GM18868 (cell line): ENCODE data around the gene JAZF1.
A peak's percentile ranks its signal among the peaks of the same experiment; 100 is the strongest.
"Not testable (repeated sequence)": the region's sequence is repeated elsewhere in the genome, so short reads cannot be mapped to it uniquely, and the experiment has no call there.

Experiments
- ATAC-seq: cut with Tn5 transposase; IDR thresholded peaks from one replicate; pipeline ENCODE4 v1.9.1; 2021; ENCODE audit warnings: mild to moderate bottlenecking, moderate library complexity; ENCODE audit not compliant: unreplicated experiment

The JAZF1 gene

DNA sequence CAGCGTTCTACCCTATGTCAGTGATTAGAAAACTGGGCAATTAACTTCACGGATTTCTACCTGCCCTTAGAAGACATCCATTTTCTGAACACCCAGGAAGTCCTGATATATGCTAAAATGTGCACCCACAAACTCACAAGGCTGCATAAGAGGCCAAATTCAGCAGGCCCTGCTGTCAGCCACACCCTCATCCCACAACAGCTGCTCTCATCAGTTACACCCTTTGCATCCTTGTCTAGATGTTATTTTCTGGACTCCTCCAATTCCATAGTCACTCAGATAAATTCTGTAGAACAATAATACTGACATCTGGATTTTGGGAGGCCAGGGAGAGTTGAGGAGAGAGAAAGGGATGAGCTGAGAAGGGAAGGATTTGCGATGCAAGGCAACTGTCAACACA lies 231.7 kb downstream of the JAZF1 start:
- ATAC-seq: no peak

DNA sequence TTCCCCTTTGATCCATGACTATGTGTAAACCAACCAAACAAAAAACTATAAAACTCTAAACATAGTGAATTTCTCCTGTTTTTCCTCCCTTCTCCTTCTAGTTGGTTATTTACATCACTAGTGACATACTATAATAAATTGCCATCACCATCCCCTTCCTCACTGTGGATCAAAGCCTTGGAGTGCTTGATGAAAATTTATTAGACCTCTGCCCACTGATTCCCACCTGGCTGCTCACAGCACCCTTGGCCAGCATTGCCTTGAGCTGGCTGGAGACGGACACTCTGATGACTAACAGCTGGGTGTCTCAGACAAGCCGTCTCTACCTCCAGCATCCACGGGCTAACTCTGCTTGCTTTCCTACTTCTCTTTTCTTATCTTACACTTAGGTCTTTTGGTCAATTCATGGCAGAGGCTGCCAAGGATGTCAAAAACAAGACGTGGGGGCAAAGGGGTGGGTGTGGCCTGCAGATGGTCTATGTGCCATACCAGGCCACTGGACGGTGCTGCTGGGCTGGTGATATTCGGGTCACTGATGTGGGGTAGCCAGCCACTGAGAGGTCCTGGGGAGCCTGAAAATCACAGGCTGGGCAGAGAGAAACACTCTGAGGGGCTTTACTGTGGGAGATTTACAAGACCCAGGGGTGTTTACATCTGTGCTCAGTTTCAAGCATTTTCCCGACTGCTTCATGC lies 232.9 kb downstream of the JAZF1 start:
- ATAC-seq: no peak

DNA sequence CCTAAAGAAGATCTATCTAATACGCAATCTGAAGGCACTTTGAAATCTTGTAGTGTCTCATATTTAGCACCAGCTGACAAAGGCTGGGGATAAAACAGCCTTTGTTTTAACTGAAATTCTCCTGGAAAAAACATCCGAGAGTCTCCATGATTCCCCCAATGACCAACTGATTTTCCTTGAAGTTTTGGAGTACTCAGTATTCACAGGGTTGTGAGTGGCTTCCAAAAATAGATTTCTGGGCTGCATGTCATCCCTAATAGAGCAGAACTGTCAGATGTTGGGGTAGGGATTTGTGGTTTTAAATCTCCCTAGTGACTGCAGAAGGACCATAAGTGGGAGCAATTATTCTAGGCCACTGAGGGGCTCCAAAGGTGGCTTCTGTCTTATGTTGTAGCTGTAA lies 234.2 kb downstream of the JAZF1 start:
- ATAC-seq: no peak

DNA sequence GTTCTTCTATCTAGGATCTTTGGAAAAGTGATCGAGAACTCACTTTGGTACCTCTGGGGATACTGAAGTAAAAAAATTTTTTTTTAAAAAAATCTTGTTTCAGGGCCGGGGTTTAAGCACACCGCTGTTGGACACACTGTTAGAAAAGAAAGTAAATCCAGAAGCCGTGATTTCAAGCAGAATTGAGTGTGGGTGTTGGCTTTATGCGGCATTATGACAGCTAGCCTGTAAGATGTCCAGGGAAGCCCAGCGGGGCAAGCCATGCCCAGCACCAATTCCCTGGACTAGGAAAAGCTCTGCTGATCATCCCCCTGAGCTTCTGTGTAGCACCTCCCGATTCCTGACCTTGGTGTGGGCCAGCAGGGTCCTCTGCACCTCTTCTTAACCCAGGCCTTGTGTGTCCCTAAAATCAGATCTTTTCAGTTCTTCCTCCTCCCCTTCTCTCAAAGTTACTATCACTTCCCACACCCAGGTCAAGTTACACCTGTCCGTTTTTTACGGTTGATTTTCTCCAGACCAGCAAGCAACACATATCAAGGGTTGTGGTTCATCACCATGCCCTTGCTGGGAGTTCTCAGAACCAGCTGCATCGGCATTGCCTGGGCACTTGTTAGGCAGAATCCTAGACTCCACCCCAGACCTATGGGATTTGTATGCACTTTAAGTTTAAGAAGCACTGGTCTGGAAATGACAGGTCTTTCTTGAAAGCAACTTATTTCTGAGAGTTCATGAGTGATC lies 235.4 kb downstream of the JAZF1 start:
- ATAC-seq: no peak

DNA sequence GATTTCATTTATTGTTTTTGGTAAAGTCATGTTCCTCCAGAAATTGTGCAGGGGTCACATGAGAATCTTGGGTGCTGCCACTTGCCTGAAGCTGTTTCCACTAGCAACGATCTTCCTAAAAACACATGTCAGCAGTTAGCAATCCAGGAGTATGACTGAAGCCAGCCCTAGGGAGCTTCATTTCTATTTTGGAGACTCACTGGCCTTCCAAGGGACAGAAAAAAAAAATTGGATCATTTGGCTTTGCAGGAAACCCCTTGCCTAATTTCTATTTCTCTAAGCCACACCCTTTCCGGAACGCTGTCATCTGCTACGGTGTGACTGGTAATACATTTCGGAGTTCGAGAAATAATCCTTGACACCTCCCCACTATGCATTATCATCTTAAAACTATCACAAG lies 236.0 kb downstream of the JAZF1 start:
- ATAC-seq: no peak

DNA sequence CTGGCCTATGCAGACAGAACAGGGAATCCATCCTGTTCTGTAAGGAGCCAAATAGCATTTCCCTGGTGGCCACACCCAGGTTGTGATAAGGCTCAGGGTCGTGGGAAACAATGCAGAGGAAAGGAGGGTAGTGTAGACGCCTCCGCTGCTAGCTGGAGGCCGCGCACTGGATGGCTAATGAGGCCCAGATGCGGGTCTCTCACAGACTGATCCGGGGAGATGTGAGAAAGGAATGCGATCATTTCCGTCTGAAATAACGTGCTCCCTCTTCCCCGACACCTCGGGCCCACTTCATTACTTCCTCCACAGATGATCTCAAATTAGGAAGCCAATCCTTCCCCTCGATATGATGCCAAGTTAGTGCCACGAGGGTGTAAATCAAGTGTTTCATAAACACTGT lies 237.4 kb downstream of the JAZF1 start:
- no peak for ATAC-seq

DNA sequence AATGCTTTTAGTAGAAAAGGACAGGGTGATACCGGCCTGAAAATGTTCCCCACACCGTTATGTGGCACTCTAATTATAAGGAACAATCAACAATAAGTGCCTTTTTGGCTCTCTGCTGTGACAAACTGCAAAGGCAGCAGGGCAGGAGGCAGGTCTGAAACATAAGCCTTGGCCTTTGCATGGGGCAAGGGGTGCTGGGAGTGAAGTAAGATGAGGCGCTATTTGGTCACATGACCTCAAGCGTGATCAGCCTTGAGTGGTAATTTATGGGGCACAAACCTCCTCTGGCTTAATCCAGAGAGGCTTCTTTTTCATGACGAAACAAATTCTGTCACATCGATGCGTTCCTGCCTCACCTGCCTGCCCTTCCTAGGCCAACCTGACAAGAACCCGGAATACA lies 237.9 kb downstream of the JAZF1 start:
- no peak for ATAC-seq

DNA sequence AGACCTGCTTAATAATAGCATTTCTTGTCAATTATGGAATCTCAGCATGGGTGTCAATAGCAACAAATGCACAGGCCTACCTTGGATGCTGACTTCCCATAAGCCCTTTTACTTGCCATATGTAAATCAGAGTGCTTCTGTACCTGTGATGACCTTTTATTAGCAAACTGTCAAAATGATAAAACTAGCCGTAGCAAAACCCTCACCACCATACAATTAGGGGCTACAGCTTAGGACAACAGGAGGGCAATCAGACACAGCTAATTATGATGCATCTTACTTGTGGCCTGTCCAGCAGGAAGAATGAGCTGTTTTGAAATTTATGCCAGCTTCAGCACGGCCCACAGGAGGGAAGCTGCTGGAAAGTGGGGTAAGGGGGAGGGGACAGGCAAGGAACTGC lies 239.1 kb downstream of the JAZF1 start:
- no peak for ATAC-seq

DNA sequence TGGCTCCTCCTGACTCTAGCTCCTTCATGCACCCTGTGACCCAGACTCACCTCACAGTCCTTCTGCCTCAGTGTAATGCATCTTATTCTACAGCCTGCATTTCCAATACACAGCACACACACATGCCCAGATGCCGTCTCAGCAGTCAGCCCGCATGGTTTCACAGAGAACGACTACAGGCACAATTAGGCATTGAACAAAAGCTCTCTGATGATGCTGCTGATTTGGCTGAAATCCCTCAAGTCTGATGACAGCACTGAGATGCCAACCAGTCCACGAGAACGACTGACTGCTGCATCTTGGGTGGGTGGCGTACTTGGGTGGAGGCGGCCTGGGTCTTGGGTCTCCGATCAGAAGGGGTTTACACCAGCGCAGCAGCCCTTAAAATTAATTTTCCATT lies 240.3 kb downstream of the JAZF1 start:
- no peak for ATAC-seq

DNA sequence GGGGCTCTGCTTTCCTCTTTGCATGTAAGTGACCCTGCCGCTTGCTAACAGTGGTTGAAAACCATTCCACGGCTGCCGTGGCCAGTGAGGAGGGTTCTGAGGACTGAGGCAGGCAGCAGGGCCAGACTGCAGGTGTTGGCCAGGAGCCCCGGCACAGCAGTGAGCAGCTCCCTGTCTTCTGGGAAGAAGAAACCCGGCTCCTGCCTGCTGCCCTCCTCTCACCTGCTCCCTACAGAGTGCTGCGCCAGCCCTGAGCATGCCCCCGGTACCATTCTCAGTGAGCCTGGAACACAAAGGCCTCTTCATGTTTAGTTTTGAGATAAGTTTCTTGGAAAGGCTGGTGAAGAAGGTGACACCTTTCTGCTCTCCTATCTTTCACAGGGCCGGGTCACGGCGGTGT lies 240.7 kb downstream of the JAZF1 start:
- no peak for ATAC-seq

DNA sequence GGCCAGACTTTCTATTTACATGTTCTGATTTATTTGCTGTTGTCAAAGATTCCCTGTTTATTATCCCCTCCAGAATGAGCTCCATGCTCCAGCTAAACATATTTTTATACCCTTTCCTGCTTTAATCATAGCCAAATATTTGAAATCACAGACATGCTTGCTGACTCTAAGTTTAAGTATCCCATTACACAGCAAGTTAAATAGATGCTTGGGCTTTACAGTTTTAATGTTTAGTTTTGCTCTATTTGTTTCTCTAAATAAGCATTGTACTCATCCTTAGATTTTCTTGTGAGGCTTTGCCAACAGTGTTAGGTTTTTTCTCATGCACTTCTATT lies 243.9 kb downstream of the JAZF1 start:
- no peak for ATAC-seq

DNA sequence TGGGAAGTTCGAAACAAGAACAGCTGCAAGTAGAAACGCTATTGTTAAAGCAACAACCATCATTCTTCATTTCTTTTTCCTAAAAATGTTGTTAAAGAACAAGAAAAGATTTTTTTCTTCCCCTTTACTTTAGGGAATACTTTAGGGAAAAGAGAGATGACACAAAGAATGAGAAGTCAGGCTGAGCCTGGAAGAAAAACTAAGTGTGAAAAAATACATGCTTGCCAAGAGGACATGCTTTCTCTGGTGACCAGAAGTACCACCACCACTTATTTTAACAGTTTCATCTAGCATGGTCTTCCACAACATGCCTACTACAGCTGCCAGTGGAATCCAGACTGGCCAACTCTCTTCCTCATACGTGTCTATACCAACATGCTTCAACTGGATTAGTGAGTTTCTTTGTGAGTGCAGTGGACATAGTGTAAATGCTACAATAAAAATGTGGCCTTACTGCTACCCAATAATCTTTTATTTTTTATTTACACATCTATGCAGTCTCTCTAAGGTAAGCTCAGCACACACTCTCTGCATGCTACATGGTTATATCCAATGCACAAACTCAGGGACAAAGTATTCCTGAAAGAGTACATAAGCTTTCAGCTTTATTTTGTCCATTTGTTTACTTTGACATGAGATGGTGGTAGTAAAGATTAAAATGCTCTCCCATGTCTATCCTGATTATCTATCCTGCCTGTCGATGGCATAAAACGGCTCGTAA lies 244.4 kb downstream of the JAZF1 start:
- no peak for ATAC-seq

DNA sequence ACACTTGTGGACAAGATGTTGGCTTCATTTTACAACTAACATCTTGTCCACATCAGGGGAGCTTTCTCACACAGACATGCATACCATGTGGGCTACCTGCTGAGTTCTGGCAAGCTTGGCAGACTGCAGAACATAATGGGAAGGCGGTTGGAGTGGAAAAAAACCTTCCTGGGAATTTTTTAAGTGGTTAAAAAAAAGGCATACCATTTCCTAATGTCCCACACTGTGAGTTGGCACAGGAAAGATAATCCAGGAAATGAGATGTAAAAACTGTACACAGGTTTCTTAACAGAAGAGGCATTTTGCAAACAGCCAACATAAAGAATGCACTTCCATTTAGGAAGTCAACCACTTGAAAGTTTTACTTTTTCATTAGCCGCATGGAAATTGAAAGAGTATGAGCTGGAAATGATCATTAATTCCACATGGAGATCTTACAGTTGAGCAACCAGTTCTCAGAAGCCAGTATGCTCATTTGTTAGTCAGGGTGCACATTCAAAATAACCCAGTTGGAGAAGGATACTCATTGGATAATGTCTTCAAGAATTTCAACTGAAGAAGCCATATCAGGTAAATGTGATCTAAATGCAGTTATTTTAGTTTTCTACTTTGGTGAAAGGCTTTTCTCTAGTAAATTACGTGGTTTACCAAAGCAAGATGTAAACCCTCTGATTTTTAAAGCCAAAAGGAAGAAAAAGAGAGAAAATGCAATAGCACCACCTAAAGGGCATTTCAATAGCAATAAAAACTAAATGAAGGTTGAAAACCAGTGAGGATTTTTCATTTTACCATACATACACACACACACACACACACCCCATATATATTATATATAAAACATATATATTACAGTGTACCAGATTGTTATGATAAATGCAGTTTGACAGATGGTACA lies 246.7 kb downstream of the JAZF1 start:
- ATAC-seq: no peak

DNA sequence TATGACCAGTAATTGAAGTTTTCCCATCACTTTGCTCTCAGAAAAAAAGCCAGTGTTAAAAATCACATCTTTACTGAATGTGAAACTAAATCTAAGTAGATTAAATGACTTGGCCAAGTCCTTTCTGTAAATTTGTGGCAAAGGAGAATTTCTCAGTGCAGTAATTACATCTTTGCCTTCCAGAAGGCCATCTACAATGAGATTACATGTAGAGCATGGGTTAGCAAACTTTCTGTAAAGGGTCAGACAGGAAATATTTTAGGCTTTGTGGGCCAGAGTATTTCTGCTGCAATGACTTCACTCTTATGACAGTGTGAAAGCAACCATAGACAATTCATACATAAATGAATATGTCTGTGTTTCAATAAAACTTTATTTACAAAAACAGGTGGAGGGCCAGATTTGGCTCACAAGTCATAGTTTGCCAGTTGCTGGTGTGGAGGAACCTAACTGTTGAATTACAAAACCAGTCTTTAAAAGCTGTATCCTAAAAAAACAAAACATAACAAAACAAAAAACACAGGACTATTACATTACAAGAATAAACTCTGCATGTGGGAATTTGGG lies 249.6 kb downstream of the JAZF1 start:
- ATAC-seq: no peak

DNA sequence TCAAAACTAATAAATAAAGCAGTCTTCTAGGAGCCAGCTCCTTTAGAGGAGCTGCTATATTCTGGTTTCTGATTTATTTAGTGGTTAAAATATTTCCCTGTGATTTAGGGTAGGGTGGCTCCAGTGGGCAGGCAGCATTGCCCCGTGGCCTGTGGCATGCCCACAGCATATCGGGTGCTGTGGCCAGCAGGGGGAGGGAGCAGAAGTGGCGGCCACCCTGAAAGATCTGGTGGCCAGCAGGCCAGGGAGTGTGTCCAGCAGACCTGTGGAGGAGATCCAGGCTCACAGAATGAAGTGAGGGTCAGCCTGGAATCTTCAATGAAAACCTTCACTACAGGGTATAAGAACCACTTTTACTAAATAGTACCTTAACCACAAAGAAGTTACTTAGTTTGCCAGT lies 251.5 kb downstream of the JAZF1 start:
- ATAC-seq: no peak

DNA sequence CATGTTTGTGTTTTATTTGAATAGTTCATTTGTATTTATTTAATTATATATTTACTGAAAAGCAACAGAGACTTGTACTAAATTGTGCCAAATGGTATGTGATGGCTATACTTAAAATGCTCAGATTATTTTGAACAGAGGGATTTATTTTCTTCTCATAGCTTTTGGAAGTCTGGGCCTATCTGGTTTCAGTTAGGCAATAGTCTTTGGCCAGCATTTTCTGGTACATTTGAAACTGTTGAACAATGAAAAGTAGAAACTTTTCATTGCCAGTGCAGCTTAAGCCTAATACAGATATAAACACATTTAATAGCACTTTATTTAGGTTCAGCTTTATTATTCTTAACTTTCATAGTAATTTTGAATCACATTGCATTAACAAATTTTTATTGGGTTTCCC lies 252.6 kb downstream of the JAZF1 start:
- ATAC-seq: no peak

DNA sequence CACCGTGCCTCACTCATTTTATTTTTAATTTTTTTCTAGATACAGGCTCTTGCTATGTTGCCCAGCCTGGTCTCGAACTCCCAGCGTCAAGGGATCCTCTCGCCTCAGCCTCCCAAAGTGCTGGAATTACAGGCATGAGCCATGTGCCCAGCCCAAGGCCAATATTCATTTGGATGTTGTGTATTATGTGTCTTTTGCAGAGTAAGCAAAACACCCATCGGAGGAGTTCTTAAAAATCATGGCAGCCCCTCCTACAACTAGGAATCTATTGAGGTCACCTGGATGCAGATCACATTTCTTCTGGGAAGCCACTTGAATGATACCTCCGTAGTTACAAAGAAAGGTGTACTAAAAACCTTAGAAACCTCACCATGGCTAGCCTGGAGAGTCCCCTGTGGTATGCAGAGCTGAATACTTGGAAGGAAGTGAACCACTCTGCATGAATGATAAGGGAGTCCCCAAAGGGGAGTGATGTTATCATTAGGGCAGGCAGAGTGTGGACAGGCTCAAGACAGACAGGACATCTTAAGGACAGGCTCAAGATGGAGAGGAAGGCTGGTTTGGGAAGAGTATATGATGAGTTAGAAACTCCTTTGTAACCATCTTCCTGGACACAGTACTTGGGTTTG lies 254.9 kb downstream of the JAZF1 start:
- peak; percentile 81 for ATAC-seq

DNA sequence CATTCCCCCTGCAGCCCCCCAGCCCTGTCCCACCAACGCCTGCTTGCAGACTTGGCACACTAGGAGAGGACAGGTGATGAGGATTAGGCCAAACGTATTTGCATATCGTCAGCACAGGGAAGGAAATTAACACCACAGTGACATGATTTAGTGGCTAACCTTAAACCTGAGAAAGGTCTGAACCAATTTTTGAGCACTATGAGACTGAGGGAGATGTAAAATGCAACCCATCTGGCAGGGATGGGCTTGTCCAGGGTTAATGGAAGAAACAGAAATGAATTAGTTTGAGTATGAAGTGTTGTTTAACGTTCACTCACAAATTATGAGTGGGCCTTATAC lies 257.0 kb downstream of the JAZF1 start:
- ATAC-seq: no peak

DNA sequence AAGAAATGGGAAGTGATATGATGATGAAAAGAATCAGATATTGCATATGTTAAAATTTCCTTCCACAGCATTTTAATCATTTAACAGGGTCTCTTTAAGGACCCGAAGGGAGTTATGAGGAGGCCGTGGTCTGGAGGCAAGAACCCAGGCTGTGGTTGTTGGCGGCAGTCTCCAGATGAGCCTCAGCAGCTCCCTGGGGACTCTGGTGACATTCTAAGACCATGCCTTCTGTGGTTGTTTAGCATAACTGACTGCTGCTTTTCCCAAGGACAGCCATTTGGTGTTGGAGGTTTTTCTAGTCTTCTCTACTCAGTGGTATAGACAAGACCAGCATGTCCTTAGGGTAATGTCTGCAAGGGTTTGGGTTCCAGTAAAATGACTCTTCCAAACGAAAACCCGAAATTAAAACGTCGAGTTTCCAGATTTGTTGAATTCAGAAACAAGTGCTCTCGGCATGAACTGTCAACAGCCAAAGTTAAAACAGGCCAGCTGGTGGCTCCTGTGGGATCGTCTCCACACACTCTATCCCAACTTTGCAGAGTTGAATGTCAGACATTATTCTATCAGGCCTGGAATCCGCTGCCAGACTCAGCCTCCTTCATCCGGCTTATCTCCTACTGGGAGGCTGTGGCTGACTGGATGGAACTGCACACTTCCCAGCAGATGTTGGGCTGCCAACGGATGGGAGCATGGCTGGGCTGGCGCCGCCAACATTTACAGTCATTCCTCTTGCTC lies 257.5 kb downstream of the JAZF1 start:
- peak; percentile 66 for ATAC-seq

DNA sequence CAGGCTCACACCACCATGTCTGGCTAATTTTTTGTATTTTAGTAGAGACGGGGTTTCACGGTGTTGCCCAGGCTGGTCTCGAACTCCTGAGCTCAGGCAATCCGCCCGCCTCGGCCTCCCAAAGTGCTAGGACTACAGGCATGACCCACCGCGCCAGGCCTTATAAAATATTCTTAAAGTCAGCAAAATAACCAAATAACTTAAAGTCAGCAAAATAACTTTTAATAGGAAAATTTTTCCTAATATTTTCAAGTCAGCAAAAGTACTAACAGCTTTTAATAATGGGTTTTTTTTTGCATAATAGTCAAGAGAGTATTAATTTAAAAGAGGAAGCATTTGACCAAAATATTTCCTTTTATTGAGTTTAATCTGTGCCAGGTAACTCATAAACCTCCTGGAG lies 258.2 kb downstream of the JAZF1 start:
- ATAC-seq: not testable (repeated sequence)
